Right renal cortex interstitium (tissue), 3 donors: ENCODE results near the gene TASL. TPM values are rescaled to one million over a fixed set of nuclear protein-coding genes. Genes with fewer than 3 reads are reported as not detected.
"Not testable (repeated sequence)": the region's sequence is repeated elsewhere in the genome, so short reads cannot be mapped to it uniquely, and the experiment has no call there.

ENCODE experiments used
- DNase-seq, 3 donors: peaks; one replicate each; pipeline ENCODE4 v3.0.0-alpha.2; 2013; ENCODE audit warnings: low read depth in 3 of 3, low spot score in 2 of 3
- polyA plus RNA-seq, 3 donors: library from polyadenylated mRNA; unstranded; fragments of 120-200 nt; gene quantifications; one replicate each; pipeline ENCODE4 v1.2.1, GENCODE V29; 2013; ENCODE audit not compliant: insufficient read length in 3 of 3

TASL gene
- polyA plus RNA-seq, 3 donors = 0.38 to 0.56 (median 0.55) TPM

DNA sequence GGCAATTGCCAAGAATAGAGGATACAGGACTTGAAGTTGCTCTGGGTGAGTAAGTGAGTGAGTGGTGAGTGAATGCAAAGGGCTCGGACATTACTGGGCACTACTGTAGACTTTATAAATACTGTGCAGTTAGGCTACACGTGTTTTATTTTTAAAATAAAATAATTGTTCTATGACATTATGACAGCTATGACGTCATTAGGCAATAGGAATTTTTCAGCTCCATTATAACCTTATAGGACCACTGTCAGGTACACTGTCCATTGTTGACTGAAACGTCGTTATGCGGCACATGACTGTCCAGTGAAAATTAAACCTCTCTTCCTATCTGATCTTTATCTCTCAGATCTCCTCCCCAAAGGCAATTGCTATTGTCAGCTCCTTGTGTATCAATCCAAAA is 5.1 kb upstream of the TASL start:
- DNase-seq = no peak

GRCh38 chrX:30580641-30581040 is 3.1 kb upstream of the TASL start:
- DNase-seq = no peak

- no peak for DNase-seq
Observed at GRCh38 chrX:30576881-30577280, 685 bp downstream of the TASL start.

- DNase-seq = no peak
Observed at GRCh38 chrX:30573125-30573524, 4.4 kb downstream of the TASL start.

- no peak for DNase-seq
Observed at GRCh38 chrX:30572678-30573077, 4.9 kb downstream of the TASL start.

- DNase-seq = no peak
Observed at GRCh38 chrX:30572004-30572403, 5.6 kb downstream of the TASL start.

GRCh38 chrX:30570505-30570904 is 7.1 kb downstream of the TASL start:
- DNase-seq = no peak

DNA sequence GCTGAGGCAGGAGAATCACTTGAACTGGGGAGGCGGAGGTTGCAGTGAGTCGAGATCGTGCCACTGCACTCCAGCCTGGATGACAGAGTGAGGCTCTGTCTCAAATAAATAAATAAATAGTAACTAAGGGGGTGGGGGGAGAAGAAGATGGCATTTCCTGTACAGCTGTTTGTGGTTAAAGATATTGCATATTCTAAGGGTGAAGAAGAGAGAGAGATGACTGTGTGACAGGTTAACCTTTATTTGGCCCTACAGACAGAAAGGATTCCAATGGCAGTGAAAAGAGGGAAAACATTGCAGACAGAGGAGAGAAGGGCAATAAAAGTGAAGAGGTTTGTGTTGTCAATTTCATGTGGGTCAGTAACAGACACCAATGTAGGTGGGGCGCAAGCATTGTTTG is 9.4 kb downstream of the TASL start:
- no peak for DNase-seq

GRCh38 chrX:30563070-30563469 is 14.5 kb downstream of the TASL start:
- DNase-seq = not testable (repeated sequence)

DNA sequence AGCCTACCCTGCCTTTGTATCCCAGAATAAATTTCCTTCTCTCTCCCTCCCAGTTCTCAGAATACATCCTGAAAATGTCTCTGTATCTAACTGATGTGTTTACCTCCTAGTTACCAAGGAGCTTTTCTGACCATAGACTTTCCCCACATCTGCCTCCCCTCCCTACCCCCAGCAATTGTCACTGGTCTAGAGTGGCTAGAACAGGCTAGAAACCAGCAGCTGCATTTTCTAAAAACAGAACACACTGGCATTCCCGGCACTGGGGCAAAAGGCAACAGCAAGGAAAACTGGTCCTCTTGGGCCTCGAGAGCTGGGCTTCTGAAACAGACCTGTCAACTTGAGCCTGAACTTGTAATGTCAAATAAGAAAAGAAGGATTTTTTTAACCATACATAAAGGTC is 16.4 kb downstream of the TASL start:
- no peak for DNase-seq

DNA sequence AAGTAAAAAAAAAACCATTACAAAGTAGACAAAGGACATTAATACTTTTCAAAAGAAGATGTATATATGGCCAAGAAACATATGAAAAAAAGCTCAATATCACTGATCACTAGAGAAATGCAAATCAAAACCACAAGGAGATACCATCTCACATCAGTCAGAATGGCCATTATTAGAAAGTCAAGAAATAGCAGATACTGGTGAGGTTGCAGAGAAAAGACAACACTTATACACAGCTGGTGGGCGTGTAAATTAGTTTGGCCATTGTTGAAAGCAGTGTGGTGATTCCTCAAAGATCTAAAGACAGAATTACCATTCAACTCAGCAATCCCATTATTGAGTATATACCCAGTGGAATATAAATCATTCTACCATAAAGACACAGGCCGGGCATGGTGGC is 39.3 kb downstream of the TASL start:
- no peak for DNase-seq

- DNase-seq = no peak
Observed at GRCh38 chrX:30533835-30534234, 43.7 kb downstream of the TASL start.

DNA sequence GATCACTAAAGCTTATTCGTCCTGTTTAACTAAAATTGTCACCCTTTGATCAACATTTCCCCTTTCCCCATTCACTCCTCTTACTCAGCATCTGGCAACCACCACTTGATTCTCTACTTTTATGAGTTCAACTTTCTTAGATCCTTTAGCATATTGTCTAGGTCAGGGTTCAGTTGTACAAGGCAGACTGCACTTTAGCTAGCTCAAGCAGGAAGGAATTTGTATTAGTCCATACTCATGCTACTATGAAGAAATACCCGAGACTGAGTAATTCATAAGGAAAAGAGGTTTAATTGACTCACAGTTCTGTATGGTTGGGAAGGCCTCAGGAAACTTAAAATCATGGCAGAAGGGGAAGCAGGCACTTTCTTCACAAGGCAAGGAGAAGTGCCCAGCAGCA is 44.3 kb downstream of the TASL start:
- no peak for DNase-seq

- DNase-seq = no peak
Observed at GRCh38 chrX:30530606-30531005, 47.0 kb downstream of the TASL start.

DNA sequence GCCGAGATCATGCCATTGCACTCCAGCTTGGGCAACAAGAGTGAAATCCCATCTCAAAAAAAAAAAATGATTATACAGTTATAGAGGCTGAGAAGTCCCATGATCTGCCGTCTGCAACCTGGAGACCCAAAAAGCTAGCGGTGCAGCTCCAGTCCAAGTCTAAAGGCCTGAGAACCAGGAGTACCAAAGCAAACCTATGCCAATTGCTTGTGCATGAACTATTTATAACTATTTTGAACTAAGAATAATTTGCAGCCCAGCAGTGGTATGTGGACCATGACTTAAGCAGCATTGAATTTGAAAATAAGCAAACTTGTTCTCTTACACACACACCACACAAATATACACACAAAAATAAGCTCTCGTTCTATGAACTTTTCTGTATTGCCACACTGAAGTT is 51.8 kb downstream of the TASL start:
- DNase-seq = no peak

GRCh38 chrX:30521440-30522182 is 56.0 kb downstream of the TASL start:
- DNase-seq = no peak

DNA sequence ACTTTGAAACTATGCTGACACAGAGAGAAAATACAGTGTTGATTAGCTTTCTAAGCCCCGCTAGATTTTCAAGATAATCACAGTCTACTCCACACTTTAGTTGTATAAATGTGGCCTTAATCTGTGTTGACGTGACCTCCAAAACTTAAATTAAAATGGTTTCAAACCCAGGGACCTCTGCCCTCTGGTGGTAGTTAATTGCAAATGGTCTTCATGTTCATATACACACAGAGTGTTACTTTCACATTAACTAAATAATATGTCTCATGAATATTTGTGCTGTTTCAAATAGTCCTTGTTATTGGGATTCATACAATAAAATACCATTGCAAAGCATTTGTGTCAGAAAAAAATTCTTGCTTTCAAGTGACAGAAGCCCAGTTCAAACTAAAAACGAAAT is 64.3 kb downstream of the TASL start:
- DNase-seq = no peak

Other genes with a start within 250 kb of the TASL start
- gene GK, start 75.7 kb upstream of the TASL start, polyA plus RNA-seq = 100 to 1,000 TPM in 2 of 3 donors, 10 to 100 TPM in 1; 85.4 to 110 (median 103) TPM